Astrocyte (in vitro differentiated cells and primary cell): ENCODE measurements around the gene ETS1.

ENCODE experiments used
- CTCF ChIP-seq: IDR thresholded peaks from 2 replicates; pipeline ENCODE4 v1.5.1; 2011; ENCODE audit warnings: low read depth, mild to moderate bottlenecking, inconsistent platforms, low read length, moderate library complexity; ENCODE audit not compliant: insufficient read depth
- EZH2 ChIP-seq: IDR thresholded peaks from 2 replicates; pipeline ENCODE4 v1.6.1; 2012; ENCODE audit warnings: mild to moderate bottlenecking, low read length, inconsistent platforms; ENCODE audit not compliant: insufficient read depth

GRCh38 chr11:128564642-128565245, 22.6 kb downstream of the ETS1 start:
- TF ChIP-seq CTCF: no peak
- no peak for TF ChIP-seq EZH2
